ENCODE data around the gene NDUFA12. TPM values are rescaled to one million over a fixed set of nuclear protein-coding genes. Genes with fewer than 3 reads are reported as not detected.
A peak's percentile ranks its signal among the peaks of the same experiment; 100 is the strongest.

Gene NDUFA12
- total and polyA plus RNA-seq, 11 donors: 195 to 872 (median 356) TPM

DNA sequence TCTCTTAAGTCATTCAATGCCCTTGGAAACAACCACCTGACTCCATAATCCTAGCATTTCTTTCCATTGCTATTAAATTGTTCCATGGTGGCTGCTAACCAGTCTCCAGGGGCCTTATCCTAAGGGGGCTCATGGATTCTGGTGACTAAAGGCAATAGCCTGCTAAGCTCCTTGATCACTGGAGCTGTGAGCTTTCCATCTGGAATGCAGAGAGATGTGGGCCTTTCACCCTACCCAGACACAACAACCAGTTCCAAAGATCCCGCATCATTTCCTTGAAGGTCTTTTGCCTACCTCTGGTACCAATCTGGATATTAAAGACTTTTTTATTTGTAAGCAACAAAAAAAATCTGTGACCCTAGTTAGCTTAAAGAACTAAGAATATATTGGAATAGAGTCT lies 32.9 kb downstream of the NDUFA12 start:
- DNase-seq (no peak), ATAC-seq (no peak)
- intact Hi-C loops (cut with DNase I): no loop called here
- peaks cover 0 to 19% (median 0%) of the 10 kb centered on the region in 12 donors for H3K4me1 ChIP-seq
- H3K27me3 ChIP-seq: no peaks in the 10 kb centered on the region
- peaks cover 0 to 34% (median 12%) of the 10 kb centered on the region in 9 donors for H3K36me3 ChIP-seq
- 97 to 100% (median 99%) methylated on average over 1 of the region's 1 CpG for WGBS, 4 donors
- H3K9me3 ChIP-seq: no peaks in the 10 kb centered on the region
- TF ChIP-seq, protein P1, sequence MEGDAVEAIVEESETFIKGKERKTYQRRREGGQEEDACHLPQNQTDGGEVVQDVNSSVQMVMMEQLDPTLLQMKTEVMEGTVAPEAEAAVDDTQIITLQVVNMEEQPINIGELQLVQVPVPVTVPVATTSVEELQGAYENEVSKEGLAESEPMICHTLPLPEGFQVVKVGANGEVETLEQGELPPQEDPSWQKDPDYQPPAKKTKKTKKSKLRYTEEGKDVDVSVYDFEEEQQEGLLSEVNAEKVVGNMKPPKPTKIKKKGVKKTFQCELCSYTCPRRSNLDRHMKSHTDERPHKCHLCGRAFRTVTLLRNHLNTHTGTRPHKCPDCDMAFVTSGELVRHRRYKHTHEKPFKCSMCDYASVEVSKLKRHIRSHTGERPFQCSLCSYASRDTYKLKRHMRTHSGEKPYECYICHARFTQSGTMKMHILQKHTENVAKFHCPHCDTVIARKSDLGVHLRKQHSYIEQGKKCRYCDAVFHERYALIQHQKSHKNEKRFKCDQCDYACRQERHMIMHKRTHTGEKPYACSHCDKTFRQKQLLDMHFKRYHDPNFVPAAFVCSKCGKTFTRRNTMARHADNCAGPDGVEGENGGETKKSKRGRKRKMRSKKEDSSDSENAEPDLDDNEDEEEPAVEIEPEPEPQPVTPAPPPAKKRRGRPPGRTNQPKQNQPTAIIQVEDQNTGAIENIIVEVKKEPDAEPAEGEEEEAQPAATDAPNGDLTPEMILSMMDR (IDR thresholded peaks at IDR 0.05): no peak
- no peak overlapping the region for H3K27ac ChIP-seq
- H3K4me3 ChIP-seq: no peak overlapping the region

DNA sequence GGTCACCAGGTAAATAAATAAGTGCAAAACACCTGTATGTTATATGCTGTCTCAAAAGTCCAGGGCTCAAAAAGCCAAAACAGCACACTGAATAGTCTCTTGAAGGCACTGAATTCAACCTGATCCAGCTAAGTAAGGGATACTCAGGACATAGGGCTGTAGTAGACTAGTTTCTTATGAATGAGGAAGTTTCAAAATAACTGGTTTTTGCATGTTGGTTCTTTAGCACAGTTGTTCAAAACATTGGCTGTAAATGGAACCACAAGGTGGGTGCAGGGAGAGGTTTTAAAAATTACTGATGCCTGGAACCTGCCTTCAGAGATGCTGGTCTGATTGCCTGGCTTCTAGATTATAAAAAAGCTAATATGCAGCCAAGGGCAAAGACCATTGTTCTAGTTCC lies 34.1 kb downstream of the NDUFA12 start:
- Histone ChIP-seq H3K4me1 (peaks cover 0 to 19% (median 0%) of the 10 kb centered on the region in 12 donors), H3K4me3 (no peak overlapping the region), H3K27ac (peak overlapping the region in 1 of 12 donors; percentile 34), H3K36me3 (peaks cover 0 to 34% (median 12%) of the 10 kb centered on the region in 9 donors), H3K27me3 (no peaks in the 10 kb centered on the region), H3K9me3 (no peaks in the 10 kb centered on the region)
- TF ChIP-seq, protein P1 (IDR thresholded peaks at IDR 0.05): no peak
- no peak for TF ChIP-seq POLR2A (IDR thresholded peaks at IDR 0.05)
- ATAC-seq (no peak), DNase-seq (no peak)
- intact Hi-C loops (cut with DNase I): no loop called here

DNA sequence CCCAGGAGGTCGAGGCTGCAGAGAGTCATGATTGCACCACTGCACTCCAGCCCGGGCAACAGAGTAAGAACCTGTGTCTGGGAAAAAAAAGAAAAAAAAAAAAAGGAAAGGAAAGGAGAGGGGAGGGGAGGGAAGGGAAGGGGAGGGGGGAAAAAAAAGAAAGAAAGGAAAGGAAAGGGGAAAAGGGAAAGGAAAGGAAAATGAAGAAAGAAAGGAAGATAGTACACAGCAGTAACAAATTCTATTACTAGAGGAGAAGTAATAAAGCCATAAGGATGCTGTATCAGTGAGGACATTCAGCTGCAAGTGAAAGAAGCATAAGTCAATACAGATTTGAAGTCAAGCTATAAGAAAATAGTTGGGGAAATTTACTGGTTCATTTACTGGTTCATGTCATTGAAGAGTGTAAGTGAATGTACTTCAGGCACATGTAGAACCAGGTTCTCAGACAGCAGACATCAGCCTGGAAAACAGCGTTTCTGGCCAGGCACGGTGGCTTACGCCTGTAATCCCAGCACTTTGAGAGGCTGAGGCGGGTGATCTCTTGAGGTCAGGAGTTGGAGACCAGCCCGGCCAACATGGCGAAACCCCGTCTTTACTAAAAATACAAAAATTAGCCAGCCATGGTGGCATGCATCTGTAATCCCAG lies 37.4 kb downstream of the NDUFA12 start:
- WGBS, 4 donors: 92 to 96% (median 94%) methylated on average over 9 of the region's 9 CpGs
- peaks cover 0 to 15% (median 0%) of the 10 kb centered on the region in 12 donors for H3K4me1 ChIP-seq
- H3K27me3 ChIP-seq: no peaks in the 10 kb centered on the region
- TF ChIP-seq, protein P1 (IDR thresholded peaks at IDR 0.05): no peak
- no peak for TF ChIP-seq POLR2A (IDR thresholded peaks at IDR 0.05)
- no peak overlapping the region for H3K4me3 ChIP-seq
- H3K36me3 ChIP-seq: peaks cover 0 to 17% (median 9%) of the 10 kb centered on the region in 9 donors
- H3K9me3 ChIP-seq: no peaks in the 10 kb centered on the region
- ATAC-seq (no peak), DNase-seq (no peak)
- peak overlapping the region in 1 of 12 donors; percentile 51 for H3K27ac ChIP-seq
- intact Hi-C loops (cut with DNase I): no loop called here

DNA sequence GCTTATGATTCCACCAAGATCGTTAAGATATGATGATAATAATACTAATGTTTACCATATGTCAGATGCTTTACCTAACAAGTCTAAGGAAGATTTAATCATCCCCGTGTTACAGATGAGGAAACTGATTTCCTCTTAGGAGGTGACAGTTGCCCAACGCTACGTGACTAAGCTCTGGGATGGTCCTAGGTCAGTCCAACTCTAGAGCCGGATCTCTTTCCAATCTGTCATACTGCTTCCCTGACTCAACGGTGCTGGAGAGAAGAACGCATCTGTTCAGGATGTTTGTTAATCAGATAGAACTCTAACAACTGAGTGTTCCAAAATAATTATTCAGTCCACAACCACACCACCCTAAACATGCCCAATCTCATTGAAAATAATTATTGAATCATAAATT lies 39.8 kb downstream of the NDUFA12 start:
- 88 to 92% (median 92%) methylated on average over 7 of the region's 7 CpGs for WGBS, 4 donors
- ATAC-seq (no peak), DNase-seq (no peak)
- no peak overlapping the region for H3K4me3 ChIP-seq
- no peaks in the 10 kb centered on the region for H3K36me3 ChIP-seq
- H3K27ac ChIP-seq: no peak overlapping the region
- TF ChIP-seq, protein P1 (IDR thresholded peaks at IDR 0.05): no peak
- TF ChIP-seq POLR2A (IDR thresholded peaks at IDR 0.05): no peak
- no peaks in the 10 kb centered on the region for H3K4me1 ChIP-seq
- H3K27me3 ChIP-seq: no peaks in the 10 kb centered on the region
- no peaks in the 10 kb centered on the region for H3K9me3 ChIP-seq
- intact Hi-C loops (cut with DNase I): no loop called here

All from heart left ventricle (tissue), 16 donors.